NCI-H1048 (cell line): ENCODE measurements around the gene POLDIP2.
"Not testable (repeated sequence)": the region's sequence is repeated elsewhere in the genome, so short reads cannot be mapped to it uniquely, and the experiment has no call there.

ENCODE experiments used
- DNase-seq: peaks from one replicate; lab custom pipeline; 2025; lab: John Stamatoyannopoulos, UW

Gene POLDIP2

GRCh38 chr17:28364665-28365363 lies 7.5 kb upstream of the POLDIP2 start, which contains the start of gene SEBOX:
Gene SEBOX, minus strand, starts transcription at chr17:28365199. Its CDS starts 48 bp downstream, at chr17:28365151.
- DNase-seq, result no peak

DNA sequence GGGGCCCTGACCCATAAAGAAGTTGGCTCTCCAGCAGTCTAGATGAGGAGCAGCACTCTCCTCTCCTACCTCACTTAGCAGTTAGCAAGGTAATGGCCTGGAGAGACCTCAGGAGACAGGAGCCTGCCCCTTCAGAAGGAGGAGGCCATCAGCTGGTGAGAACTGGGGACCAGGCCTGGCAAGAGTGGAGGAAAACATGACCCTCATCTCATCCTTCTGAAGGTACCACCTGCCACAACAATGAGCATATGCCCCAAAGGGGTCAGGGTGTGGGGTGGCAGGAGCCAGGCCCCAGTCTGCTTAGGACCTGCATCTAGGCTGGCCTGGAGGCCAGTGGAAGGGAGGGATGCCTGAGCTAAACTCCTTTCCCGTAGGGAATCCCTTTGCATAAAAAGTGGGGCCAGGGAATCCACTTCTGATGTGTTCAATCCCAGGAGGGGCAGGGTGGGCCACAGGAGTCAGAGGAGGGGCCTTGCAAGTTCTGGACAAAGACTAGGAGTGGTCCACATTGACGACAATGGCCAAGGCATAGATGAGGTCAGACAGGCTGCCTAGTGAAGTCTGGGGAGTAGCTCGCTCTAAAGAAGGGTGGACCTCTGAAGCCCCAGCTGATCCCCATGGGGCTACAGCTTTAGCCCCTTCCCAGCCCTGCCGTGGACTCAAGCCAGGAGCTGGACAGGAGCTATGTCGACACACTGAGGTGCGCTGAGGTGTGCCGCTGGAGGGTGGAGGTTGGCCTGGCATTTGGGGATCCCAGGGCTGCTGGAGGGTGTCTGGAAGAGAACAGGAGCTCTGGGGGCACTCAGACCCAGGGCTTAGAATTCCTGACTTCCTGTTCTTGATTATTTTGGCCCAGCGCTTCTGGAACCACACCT lies 6.7 kb upstream of the POLDIP2 start:
- DNase-seq, result no peak

DNA sequence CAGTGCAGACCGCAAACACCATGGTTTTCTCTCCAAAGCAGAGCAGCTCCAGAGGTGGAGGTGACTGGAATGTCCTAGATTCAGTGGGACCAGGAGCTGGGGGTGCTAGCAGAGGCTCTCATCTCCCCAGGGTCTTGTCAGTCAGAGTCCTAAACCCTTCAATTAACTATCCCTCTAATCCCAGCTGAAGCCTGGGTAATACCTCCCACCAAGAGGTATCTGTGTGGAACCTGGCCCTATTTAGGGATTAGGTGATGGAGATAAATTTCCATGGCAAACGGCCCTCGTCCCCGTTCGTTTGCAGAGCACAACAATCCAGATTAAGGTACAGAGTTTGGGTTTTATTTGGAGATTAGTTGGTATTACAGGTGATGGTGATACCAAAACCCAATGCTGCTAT lies 5.9 kb upstream of the POLDIP2 start:
- DNase-seq, result no peak

DNA sequence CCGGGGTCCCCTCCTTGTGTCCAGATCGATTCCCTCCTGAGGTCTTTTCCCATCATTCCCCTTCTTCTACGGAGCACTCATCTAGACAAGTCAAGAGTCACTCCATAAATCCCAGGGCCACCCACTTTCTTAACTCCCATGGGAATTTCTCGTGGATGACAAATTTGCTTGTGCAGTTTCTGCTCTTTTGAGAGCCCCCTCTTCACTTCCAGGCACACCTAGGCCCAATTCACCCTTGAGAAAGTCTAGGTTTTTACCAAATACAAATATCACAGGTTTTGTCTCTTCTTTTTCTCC lies 522 bp upstream of the POLDIP2 start:
- no peak for DNase-seq

GRCh38 chr17:28350271-28350670 lies 7.1 kb downstream of the POLDIP2 start:
- DNase-seq, result no peak

DNA sequence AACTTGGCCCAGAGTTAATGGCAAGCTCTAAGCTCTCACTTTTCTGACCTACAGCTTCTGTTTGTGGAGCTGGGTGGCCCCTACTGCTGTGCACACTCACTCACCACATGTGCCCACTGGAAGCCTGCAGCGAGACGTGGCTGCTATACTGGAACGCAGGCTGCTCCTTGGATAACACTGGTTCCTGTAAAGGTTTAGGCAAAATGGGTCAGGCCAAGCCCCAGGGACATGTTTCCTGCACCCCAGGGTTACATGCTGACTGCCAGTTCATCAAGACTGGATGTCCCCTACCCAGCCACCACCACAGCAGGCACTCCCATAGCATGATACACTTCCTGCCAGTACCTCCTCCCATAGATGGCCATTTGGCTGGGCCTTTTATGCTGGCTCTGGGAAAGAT lies 8.3 kb downstream of the POLDIP2 start:
- no peak for DNase-seq

DNA sequence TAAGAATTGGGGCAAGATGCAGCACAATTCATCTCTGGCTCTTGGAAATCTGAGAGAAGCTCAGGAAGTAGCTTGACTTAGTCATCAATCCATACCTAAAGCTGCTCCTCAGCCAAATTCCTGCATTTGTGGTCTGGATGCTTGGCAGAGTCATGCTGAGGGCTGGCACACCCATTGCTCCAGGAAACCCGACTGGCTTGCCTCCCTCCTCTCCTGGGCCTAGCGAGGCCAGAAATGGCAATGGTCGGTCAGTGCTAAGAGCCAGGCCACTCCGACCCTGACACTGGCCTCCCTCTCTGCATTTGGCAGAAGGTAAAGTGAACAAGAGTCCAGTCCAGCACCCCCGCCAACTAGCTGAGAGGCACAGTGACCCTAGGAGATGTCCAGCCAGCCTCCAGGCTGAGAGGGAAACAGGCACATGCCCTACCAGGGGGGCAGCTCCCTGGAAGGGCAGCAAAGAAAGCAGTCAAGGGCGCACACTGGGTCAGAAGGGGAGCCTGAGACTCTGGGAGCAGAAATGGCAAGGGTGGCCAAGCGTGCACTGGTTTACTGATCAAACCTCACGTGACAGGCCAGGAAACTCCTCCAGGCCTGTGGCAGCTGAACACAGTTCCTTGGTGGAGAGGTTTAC lies 10.0 kb downstream of the POLDIP2 start:
- DNase-seq, result no peak

- no peak for DNase-seq
Measured at GRCh38 chr17:28346746-28347246, 10.5 kb downstream of the POLDIP2 start.

GRCh38 chr17:28346199-28346580 lies 11.1 kb downstream of the POLDIP2 start:
- no peak for DNase-seq

DNA sequence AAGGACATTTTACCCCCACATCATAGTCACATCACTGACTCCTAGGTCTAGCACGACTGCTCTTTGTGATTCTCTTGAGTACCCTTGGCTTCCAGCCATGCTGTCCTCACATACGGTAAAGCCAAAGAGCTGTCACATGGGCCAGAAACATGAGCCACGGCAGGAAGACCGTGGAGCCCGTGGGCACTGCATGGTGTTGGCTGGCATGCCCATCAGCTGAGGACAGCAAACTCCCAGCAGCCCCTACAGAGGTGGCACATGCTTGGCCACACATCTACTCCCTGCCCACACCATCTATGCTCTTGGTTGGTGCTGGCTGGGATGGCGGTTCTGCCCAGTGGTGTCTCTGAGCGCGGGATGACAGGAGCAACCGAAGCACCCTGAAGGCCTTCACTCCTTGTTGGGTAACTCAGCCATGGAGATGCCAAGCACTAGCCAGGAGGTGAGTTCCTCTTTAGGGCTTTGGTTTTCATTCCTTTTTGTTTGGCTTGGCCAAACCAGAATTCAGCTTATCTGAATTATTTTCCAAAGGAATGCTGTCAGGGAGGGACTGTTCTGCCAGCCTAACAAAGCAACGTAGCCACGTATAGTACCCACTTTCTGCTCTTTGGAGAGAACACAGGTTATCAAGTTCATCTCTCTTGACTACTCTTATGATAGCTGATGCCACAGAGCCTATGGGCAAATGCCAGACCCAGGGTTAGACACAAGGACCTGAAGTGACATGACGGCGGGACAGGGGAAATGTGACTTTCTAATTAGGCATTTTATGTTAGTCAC lies 11.7 kb downstream of the POLDIP2 start:
- DNase-seq, result no peak

GRCh38 chr17:28344435-28344901 lies 12.9 kb downstream of the POLDIP2 start:
- DNase-seq, result no peak

GRCh38 chr17:28344011-28344410 lies 13.3 kb downstream of the POLDIP2 start:
- DNase-seq, result no peak

DNA sequence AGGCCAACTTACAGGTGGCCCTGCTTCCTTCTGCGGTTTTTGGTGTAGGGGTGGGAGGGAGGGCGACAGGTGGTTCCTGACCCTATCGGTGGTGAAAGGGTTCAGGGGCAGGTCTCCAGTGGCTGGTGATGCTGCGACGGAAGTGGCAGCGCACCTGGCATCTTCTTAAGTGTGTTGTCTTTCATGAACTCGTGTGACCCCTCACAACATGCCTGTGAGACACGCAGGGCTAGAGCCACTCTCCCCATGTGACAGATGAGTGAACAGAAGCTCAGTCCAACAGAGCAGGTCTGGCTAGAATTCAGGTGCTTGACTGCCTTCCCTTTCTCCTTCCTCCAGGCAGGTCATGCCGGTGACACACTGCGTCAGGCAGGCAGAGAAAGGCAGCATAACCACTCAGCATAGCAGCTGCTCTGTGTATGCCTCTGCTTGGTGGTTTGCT lies 13.8 kb downstream of the POLDIP2 start:
- DNase-seq, result no peak

GRCh38 chr17:28342313-28342712 lies 15.0 kb downstream of the POLDIP2 start:
- no peak for DNase-seq

- DNase-seq, result no peak
Measured at GRCh38 chr17:28341516-28341915, 15.8 kb downstream of the POLDIP2 start.

DNA sequence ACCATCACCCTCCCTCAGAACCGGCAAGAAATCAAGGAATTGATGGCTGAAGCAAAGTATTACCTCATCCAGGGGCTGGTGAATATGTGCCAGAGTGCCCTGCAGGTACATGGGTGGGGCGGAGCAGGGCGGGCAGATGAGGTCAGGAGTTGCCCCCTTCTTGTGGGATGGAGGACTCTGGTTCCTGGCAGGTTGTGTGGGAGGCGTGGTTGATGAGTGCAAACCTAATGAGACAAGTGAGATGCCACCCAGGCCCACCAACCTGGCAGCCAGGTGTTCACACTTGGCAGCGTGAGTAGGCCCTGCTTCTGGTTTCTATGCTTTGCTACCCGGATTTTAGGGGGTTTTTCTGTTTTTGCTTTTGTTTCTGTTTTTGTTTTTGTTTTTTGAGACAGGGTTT lies 17.0 kb downstream of the POLDIP2 start:
- no peak for DNase-seq

- no peak for DNase-seq
Measured at GRCh38 chr17:28339431-28339830, 17.9 kb downstream of the POLDIP2 start.

GRCh38 chr17:28338769-28339212 lies 18.5 kb downstream of the POLDIP2 start:
- not testable (repeated sequence) for DNase-seq

DNA sequence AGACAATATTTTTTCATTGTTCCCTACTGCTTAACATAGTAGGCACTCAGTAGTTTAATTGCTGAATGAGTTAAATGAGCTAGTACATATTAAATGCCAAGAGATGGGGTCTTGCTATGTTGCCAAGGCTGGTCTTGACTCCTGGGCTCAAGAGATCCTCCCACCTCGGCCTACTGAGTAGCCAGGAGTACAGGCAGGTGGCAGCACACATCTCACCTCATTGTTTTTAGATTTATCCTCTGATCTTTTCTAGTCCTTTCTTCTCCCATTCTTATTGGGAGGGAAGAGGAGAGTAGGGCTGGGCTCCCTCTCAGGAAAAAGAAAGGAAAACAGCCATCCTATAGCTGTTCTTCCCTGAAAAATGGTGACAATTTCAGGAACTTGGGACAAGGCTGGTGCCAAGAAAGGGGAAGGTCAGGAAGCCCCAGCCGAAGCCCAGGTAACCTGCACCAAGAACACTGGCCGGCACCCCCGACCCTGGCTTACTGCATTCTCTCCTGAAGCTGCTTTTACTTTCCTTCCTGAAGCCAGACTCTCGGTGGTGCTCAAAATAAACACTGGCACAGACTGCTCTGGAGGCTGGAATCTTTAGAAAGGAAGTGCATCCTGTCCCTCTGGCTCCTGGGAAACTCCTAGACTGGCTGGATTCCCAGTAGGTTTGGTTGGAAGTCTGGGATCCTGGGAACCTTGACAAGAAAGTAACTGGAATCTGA lies 19.1 kb downstream of the POLDIP2 start:
- DNase-seq, result no peak

DNA sequence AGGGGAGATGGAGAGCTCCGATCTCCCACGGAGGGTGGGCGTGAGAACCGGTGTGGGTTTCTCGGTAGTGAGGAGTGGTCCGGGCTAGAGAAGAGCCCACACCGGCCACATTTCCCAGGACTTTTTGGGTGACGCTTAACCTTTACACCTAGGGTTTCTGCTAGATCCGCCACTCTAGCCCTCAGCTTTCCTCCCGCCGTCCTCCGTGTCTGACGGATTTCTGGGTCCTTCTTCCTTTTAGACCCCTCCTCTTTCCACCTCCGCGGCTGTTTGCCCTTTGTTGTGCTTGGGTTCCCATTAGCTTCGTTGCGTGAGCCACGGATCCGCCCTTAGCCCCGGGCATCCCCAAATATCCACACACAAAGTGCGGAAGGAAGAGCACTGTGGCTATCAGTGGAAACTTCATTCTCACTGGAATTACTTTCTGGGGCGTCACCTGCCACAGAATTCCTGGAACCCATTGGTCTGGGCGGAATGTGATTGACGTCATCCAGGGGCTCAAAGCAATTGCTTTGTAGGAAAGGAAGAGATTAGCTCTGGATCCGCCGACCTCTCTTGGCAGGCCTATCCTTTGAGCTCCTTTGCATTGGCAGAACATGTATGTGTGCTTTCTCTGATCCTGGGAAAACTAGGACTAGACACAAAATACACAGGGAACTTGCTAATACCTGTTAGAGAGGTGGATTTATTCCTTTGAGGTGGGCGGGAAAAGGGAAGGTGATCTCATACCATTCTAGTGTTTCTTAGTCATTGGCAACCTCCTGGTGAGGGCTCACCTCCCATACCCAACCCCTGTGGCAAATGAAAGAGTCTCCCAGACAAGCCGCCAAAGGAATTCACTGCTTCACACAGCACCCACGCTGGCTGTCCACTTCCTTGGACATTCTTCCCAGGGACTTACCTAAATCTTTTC lies 21.1 kb downstream of the POLDIP2 start:
- peak; percentile 35 for DNase-seq
